Middle frontal gyrus (tissue), 1 donor: Measurements from ENCODE around the gene SYT8.

ENCODE experiments used
- DNase-seq: peaks from one replicate; pipeline ENCODE4 v3.0.0-alpha.2; 2015; ENCODE audit warnings: low spot score; ENCODE audit errors: extremely low spot score

Gene SYT8

DNA sequence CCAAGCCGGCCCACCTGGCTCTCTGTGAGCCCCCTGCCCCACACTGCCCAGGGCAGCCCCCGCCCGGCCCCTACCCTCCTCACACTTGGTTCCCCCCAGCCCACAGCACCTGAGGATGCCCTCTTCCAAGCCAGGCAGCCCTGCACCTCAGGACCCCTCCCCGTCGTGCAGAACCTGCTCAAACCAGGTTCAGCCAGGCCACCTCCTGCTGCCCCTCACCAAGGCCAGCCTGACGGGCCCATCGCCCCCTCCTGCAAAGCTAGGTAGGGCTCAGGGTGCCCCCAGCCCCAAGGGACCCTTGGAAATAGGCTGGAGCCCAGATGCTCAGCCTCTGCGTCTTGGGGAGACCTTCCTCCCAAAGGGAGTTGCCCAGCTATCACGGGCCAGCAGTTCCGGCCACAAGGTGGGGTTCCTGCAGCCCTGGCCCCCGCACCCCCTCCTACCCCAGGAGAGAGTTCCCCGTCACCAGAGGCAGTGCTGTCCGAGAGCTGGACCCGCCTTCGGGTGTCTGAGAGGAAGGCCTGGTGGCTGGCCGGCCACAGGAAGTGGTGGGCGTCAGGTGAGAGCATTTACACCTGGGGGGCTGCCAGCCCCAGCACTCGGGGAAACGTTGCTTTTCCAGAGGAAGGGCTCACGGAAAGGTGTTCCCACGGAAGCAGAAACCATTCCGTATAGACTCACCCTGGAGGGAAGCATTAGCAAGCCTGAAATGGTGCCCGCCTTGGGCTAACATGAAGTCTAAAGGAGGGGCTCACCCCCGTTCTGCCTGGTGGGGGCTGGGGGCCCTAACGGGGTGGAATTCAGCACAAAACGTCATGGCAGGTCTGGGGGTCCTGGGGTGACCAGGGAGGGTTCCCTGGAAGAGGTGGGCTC, 3.2 kb upstream of the SYT8 start:
- DNase-seq = no peak

DNA sequence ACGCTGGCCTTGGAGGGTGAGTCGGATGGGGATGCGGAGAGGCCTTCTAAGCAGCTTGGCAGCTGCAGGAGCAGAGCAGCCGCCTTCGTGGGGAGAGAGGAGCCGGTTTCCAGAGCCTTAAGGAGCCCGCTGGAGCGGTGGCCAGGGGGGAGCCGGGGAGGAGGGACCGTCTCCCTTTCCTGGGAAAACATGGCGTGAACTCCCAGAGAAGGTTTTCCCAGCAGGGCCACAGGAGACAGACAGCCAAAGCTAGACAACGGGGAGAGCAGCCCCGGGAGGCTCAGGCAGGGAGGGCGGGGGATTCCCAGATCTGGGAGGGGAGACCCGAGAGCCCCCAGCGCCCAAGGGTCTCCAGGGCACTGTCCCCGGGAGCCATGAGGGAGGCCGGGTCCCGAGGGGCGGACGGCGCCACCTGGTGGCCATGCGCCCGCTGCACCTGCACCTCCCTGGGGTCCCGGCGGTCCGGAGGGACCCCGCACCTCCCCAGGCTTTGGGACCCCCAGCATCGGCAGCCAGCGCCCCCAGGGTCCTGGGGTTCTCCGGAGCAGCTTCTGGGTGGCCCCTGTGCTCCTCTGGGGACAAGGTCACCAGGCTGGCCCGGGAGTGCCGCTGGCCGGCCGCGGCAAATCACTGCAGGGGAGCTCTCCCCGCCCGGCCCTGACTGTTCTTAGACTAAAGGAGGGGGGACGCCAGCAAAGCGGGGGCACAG, 2.4 kb upstream of the SYT8 start:
- DNase-seq = no peak

DNA sequence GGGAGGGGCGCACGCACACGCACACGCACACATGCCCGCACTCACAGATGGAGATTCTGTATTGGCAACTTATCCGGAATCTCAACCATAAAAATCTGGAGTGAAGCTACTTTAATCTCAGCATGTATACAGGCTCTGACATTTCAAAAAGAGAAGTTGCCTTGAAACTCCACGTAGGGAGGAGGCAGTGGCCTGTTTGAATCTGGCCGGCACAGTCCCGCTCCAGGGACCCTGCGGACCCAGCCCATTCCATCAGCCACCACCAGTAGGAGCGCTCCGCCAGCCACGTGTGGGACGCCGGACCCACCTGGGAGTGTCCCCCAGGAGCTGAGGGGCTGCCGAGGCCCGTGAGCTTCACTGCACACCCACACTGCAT, 1.9 kb upstream of the SYT8 start:
- no peak for DNase-seq

DNA sequence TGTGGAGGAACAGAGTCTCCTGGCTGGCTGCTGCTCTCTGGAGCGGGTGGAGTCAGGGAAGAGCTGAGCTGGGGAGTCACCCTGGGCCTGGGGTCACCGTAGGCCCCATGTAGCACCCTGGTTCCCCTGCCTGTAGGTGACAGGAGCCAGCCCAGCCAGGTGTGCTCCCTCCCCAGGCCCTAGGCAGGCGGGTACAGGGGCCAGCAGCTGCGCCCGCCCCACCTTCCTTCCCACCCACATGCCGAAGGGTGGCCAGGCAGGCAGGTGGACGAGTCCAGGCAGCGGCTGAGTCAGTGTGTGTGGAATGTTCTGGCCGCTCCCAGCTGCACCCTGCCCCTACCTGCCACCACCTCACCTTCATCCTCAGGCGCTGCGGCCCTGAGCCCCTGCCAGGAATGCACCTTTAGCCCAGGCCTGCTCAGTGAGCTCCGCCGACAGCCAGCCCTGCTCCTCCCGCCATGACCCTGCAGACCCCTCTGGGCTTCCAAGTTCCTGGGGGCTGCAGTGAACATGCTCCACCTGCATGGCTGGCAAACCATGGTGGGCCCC, 654 bp upstream of the SYT8 start:
- DNase-seq = no peak

DNA sequence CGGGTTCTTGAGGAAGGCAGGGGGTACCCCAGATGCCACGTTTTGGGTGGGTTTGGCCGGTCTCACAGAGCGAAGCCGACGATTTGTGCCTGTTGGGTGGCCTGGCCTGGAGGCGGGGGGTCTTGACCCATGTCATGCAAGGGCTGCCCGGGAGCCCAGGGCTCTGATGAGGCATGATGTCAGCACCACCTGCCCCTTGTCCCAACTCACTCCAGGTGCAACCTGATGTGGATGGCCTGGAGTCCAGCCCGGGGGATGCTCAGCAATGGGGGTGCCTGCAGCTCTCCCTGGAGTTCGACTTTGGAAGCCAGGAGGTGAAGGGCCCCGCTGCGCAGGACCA, 851 bp downstream of the SYT8 start:
- DNase-seq = no peak

DNA sequence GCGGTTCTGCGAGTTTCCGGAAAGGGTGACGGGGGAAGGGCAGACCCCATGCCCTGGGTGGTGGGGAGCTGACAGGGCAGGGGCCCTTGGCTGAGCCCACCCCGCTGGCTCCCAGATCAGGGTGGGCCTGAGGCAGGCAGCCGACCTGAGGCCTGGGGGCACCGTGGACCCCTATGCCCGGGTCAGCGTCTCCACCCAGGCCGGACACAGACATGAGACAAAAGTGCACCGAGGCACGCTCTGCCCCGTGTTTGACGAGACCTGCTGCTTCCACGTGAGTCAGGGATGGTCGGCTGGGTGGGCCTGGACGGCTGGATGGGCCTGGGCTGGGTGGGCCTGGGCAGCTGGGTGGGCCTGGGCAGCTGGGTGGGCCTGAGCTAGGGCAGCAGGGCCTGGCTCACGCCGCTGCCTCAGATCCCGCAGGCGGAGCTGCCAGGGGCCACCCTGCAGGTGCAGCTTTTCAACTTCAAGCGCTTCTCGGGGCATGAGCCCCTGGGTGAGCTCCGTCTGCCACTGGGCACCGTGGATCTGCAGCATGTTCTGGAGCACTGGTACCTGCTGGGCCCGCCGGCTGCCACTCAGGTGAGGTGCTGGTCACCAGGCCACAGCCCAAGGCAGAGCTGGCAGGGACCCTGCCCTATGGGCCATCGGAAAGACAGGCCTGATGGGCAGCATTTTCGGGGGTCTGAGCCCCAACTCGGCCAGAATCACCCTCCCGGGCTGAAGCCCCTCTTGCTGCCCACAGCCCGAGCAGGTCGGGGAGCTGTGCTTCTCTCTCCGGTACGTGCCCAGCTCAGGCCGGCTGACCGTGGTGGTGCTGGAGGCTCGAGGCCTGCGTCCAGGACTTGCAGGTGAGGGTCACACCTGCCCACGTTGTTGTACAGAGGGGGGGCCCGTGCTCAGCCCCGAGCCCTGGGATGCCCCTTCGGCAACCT, 1.5 kb downstream of the SYT8 start:
- no peak for DNase-seq

DNA sequence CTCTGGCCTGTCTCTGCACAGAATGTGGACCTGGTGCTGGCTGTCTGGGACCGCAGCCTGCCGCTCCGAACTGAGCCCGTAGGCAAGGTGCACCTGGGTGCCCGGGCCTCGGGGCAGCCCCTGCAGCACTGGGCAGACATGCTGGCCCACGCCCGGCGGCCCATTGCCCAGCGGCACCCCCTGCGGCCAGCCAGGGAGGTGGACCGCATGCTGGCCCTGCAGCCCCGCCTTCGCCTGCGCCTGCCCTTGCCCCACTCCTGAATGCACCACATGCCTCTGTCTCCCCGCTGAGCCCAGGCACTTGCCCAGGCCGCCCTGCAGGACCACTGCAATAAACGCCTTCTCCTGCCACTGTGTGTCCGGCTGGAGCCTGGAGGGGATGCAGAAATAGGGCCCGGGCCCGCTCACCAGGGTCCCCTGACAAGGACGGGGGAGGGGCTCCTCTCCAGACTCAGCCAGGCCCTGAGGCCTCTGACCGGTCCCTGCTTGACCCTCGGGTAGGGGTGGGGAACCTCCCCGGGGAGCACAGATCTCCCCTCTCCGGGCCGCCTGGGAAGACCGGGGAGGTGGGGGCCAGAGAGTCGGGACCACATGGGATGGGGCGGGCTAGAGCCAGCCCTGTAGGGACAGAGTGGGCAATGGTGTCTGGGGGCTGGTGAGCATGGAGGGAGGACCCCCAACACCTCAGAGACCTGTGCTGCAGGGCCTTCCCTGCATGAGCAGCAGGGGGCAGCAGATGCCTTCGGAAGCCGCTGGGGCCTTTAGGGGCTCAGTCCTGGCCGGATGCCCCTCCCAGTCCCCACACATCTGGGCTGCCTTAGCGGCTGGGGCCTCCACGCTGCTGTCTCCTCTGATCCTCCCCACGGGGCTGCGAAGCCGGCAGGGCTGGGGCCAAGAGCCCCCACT, 2.6 kb downstream of the SYT8 start:
- no peak for DNase-seq

DNA sequence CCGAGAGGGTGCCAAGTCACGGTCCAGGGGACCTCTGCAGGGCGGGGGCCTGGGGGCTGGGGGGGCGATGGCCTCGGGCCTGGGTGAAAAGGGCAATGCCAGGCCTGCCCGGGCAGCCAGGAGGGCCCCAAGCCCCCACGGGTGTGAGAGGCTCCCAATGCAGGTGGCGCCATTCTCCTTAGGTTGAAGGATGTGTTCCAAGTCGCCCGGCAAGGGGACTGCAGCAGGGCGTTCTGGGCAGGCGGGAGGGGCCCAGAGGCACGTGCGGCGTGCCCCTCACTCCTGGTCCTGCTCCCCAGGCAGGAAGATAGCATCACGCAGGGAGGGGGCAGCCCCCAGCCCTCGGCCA, 3.3 kb downstream of the SYT8 start:
- DNase-seq = no peak

DNA sequence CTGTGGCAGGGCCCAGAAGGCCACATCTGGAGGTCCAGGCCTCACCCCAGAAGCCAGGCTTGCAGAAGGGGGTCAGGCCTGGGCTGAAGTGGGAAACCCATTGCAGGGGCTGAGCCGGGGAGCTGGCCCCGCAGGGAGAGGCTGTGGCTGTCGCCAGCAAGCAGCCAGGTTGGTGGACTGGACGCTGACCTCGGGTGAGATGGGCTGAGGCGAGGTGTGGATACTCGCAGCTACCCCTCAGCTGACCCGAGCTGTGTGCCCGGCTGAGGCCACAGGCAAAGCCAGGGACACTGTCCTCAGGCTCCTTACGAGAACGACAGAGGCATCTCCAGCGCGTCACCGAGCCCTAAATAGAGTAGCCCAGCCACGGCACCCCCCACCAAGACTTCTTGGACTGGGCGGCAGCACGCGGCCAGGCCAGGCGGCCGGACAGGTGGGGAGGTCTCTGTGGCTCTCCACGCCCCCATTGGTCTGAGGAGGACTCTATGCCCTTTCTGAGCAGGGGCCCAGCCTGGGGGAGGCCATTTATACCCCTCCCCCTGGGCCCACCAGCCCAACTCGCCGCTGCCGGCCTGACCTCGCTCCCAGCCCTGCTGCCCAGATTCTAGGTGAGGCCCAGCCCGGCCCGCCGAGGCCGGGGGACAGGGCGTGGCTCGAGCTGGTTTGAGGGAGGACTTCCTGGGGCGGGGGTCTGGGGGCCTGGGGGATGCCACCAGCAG, 3.8 kb downstream of the SYT8 start, which contains the start of gene TNNI2:
TNNI2 (plus strand) TSS at position 556 of the 719 bp plus-strand sequence. CDS start 716 bp downstream, outside the sequence.
- no peak for DNase-seq

DNA sequence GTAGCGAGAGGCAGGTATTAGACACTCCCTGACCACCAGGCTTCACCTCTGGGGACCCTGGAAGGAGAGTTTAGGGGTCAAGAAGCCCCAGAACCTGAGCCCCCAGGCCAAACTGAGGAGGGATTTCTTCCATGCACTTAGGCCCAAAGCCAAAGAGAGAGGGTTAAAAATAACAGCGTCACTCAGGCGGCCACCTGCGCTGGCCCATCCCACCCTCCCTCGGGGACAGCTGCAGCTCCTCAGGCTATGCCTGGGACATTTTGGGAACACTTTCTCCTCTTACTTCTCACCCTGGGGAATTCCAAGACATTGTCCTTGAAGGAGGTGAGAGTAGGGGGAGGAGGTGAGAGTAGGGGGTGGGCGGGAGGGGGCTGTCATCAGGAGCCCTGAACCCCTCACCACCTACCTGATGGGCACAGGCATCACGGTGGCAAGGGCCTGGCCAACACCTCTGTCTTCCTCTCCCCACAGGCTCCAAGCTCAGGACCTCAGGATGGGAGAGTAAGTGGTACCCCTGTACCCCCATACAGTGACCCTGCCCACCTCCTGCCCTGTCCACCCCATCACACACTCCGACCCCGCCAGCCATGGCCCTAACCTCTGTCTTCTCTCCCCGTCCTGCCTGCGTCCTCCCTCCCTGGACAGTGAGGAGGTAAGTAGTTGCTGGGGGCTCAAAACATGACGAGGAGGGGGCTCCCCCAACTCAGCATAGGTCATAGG, 4.6 kb downstream of the SYT8 start:
- DNase-seq = no peak

DNA sequence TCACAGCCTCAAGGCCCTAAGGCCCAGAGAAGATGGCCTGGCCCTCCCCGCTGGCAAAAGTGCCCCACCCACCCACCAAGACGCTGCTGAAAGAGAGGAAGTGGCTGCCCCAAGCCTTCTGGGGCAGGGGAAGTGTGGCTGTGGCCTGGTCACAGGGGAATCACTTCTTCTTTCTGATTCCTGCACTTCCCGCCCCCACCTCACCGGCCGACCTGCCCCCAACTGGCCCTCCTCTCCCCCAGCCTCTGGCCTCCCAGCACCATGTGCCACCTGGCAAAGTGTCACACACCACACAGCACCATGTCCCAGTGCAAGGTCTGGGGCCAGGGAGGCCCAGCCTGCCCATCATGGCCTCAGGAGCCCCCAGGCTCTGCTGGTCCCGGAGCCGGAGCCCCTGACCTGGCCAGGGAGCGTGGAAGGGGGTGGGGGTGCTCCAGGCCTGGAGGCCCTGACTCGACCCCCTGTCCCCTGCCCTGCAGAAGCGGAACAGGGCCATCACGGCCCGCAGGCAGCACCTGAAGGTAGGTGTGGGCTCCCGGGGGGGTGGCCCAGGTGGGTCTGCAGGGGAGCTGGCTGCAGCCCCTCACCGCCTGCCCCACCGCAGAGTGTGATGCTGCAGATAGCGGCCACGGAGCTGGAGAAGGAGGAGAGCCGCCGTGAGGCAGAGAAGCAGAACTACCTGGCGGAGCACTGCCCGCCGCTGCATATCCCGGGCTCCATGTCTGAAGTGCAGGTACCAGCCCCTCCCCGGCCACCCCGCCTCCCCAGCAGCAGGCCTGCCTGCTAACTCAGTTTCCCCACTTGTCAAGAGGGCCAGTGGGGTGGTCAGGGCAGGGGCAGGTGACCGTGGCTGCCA, 5.4 kb downstream of the SYT8 start:
- no peak for DNase-seq

DNA sequence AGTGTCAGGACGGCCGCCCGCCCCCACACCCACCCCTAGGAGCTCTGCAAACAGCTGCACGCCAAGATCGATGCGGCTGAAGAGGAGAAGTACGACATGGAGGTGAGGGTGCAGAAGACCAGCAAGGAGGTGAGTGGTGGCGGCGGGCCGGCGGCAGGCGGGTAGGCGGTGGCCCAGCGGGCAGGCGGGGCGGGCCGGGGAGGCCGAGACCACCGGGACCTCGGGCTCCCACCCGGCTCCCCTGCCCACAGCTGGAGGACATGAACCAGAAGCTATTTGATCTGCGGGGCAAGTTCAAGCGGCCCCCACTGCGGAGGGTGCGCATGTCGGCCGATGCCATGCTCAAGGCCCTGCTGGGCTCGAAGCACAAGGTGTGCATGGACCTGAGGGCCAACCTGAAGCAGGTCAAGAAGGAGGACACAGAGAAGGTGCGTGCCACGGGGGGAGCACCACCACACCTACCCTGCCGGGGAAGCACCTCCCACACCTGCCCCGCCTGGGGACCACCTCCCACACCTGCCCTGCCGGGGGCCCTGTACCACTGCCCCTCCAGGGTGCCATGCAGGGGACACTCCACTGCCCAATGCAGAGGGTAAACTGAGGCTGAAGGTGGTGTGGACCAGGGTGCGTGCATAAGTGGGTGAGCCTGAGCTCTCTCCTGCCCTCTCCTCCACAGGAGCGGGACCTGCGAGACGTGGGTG, 6.1 kb downstream of the SYT8 start:
- no peak for DNase-seq

DNA sequence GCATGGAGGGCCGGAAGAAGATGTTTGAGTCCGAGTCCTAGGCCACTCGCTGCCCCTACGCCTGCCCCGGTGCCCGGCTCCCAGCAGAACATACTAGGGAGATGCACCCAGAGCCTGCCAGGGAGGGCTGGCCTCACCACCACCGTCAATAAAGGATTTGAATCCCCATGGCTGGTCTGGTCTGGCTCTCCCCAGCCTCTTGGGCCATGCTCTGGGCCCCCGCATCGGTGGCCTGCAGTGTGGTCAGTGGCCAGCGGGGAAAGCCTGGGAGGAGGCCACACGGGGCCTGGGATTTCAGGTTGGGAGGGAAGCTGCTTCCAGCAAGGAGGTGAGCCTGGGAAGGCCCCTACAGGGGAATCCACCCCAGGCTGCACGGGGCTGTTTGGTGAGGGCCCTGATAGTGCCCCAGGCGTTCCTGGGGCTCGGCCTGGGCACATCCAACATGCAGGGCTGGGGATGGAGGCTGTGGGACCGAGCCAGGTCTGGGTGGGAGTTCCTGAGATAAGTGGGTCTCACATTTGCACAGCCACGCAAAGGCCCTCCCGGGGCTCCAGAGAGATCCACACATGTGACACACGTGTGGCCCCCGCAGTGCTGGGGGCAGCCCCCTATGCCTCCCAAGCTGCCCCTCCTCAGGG, 6.8 kb downstream of the SYT8 start:
- no peak for DNase-seq

DNA sequence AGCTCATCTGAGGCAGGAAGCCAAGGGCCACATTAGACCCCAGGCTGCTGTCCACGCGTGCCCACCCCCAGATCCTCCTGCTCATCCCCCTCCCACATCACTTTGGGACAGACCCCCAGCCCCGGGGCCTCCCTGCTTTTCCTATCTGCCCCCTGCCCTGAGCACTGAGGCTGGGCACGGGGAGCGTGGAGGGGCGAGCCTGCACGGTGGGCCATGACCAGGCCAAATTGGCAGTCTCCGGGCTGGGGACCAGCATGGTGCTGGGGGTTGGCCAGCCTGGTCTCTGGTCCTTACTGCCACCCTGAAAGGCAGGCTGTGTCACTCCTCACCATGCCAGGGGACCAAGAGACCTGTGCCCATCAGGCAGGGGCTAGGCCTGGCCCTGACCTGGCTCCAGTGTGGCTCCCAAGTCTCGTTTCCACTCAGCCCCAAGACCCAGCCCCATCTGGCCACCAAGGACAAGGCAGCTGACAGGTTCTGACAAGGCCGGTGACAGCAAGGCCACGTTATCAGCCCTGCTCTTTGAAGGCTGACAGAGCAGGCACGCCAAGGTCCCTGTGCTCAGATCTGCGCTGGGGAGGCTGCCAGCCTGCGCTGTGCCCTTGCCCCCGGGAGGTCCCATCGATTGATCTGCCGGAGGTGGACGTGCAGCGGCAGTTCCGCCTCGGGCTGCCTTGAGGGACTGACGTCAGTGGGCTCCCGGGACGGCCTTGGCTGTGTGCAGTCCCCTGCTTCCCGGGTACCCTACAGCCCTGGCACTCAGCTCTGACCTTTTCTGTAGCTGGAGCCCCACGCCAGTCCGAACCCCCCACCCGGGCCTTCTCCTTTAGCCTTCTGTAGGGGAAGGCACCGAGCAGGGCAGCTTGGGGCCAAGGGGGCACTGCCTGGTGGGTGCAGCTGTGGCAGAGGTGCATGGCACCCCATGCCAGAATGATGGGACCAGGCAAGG, 7.6 kb downstream of the SYT8 start:
- DNase-seq = no peak

DNA sequence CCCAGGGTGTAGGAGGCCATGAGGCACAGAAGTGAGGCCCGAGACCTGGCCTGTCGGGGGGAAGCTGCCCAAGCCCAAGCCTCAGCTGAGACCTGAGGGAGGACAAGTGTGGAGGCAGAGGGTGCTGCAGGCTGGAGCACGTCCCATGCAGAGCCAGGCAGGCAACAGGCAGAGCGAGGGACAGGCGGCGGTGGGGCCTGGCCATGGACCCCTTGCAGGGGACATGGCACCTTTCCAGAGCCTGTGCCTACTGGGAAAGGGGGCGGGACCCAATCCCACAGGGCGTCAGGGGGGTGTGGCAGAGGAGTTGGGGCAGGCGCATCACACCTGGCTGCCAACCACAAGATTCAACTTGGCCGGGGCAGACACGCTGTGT, 8.3 kb downstream of the SYT8 start:
- no peak for DNase-seq

DNA sequence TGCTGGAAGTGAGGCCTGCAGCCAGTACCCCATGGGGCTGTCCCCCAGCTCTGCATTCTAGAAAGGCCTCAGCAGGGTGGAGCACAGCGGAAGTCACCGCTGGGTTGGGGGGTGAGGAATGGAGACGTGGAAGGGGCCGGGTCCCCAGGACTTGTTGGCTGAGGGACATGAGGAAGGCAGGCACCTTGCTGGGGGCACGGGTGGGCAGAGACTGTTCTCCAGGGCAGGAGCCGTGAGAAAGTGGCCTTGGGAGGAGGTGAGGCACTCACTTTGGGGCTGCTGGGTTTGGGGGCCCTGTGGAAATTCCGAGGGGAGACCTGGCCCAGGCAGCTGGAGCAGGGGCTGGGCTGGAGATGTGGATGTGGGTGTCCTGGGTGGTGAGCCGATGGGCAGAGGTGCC, 9.0 kb downstream of the SYT8 start:
- DNase-seq = no peak
